NCI-H146 treated with DMSO at 0.1 percent for 48 hours (cell line): ENCODE data around the gene SFMBT1.

Experiments
- DNase-seq: peaks from one replicate; lab custom pipeline; 2025; ENCODE audit not compliant: unreplicated experiment; lab: John Stamatoyannopoulos, UW

The SFMBT1 gene

GRCh38 chr3:52925405-52926313 is 120.2 kb downstream of the SFMBT1 start:
- DNase-seq = no peak

GRCh38 chr3:52923963-52924362 is 121.9 kb downstream of the SFMBT1 start:
- no peak for DNase-seq

- DNase-seq = no peak
Measured at GRCh38 chr3:52920841-52921240, 125.0 kb downstream of the SFMBT1 start.

GRCh38 chr3:52917044-52917443 is 128.8 kb downstream of the SFMBT1 start:
- no peak for DNase-seq

- DNase-seq = no peak
Measured at GRCh38 chr3:52915294-52915693, 130.6 kb downstream of the SFMBT1 start.

- no peak for DNase-seq
Measured at GRCh38 chr3:52912885-52913731, 132.8 kb downstream of the SFMBT1 start.

GRCh38 chr3:52910823-52911222 is 135.1 kb downstream of the SFMBT1 start:
- DNase-seq = no peak

GRCh38 chr3:52907497-52907896 is 138.4 kb downstream of the SFMBT1 start:
- no peak for DNase-seq

GRCh38 chr3:52904552-52904951 is 141.3 kb downstream of the SFMBT1 start:
- DNase-seq = no peak

- DNase-seq = no peak
Measured at GRCh38 chr3:52904000-52904399, 141.9 kb downstream of the SFMBT1 start.

- peak; percentile 66 for DNase-seq
Measured at GRCh38 chr3:52897130-52898122, 148.4 kb downstream of the SFMBT1 start, which contains the start of gene STIMATE. STIMATE (minus strand) TSS chr3:52897548; CDS start chr3:52897450, 98 bp downstream.

GRCh38 chr3:52896613-52897012 is 149.3 kb downstream of the SFMBT1 start:
- no peak for DNase-seq

- no peak for DNase-seq
Measured at GRCh38 chr3:52896151-52896550, 149.7 kb downstream of the SFMBT1 start.

GRCh38 chr3:52895418-52895817 is 150.5 kb downstream of the SFMBT1 start:
- no peak for DNase-seq

- DNase-seq = no peak
Measured at GRCh38 chr3:52894756-52895155, 151.1 kb downstream of the SFMBT1 start.

GRCh38 chr3:52893723-52894122 is 152.2 kb downstream of the SFMBT1 start:
- no peak for DNase-seq

- no peak for DNase-seq
Measured at GRCh38 chr3:52892625-52893311, 153.1 kb downstream of the SFMBT1 start.

GRCh38 chr3:52892290-52892624 is 153.6 kb downstream of the SFMBT1 start:
- no peak for DNase-seq

- no peak for DNase-seq
Measured at GRCh38 chr3:52891615-52892081, 154.2 kb downstream of the SFMBT1 start.

- DNase-seq = no peak
Measured at GRCh38 chr3:52891164-52891563, 154.7 kb downstream of the SFMBT1 start.
